ENCODE measurements around the gene VPS35L.
"Not testable (repeated sequence)": the region's sequence is repeated elsewhere in the genome, so short reads cannot be mapped to it uniquely, and the experiment has no call there.

Gene VPS35L

DNA sequence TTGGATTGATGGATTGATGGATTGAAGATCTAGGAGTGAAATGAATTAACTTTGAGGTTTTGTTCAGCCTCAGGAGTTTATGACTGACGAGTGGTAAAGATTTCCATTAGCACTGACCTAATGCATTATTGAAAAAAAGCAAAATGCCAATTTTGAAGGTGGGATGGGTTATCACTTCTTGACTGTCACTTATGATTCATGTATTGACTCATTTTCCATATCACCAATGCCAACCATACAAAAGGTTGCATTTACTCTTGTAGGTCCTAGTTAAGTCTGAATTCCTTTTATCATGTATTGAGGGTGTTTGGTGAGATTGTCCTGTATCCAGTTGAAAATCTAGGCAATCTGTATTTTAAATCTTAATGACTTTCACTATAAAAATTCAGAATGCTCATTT, 104.9 kb downstream of the VPS35L start:
- DNase-seq = no peak

DNA sequence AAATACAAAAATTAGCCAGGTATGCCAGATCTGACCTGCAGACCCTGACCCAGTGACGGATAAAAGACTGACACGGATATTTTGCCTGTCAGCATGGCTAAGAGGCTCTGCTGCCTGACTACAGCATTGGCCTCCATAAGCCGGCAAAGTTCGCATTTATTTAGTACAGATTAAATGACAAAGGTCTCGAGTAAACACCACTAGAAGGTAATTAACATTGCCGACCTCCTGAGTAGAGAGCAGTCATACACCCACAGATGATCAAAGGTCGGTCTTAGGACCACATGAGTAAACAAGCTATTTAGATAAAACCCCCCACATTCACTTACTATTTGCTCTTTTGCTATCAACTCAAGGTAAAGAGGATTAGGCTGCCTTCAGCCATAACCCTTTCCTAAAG, 106.8 kb downstream of the VPS35L start:
- no peak for DNase-seq

DNA sequence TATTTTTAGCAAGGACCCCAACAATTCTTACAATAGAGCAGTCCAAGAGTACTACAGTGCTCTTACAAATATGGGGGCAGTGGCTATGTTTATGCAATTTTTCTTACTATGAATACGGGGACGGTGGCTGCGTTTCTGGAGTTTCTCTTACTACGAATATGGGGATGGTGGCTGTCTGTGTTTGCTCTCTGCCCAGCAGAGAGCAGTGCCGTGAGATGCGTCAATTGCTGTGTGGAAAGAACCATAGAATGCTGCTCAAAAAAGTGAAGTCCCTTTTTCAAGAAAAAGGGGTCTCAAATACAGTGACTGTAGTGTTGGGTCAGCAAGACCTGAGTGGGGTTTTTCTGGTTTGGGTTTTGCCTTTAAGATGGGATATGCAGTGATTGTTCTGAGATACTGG, 108.7 kb downstream of the VPS35L start:
- no peak for DNase-seq

DNA sequence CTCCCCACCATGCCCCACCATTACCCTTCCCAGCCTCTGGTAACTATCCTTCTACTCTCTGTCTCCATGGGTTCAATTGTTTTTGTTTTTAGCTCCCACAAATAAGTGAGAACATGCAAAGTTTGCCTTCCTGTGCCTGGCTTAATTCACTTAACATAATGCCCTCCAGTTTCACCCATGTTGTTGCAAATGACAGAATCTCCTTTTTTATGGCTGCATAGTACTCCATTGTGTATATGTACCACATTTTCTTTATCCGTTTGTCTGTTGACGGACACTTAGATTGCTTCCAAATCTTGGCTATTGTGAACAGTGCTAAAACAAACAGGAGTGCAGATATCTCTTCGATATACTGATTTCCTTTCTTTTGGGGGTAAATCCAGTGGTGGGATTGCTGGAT, 109.8 kb downstream of the VPS35L start:
- not testable (repeated sequence) for DNase-seq

DNA sequence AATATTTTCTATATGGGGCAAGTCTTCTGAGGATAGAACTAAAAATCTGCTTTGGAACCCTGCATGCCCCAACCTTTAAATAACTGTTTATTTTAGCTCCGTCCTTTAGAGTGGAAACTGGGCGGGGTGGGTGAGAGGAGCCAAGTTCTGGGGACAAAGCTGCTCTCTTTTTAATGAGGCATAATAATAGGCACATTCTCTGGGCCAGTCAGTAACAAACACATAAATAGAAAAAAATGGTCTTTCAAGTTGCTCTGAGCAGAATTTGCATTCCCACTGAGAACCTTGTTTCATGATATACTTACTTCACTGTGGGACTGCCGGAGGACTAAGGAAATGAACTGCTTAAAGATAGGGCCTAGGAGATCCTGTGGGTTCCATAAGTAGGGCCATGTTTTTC, 111.0 kb downstream of the VPS35L start:
- no peak for DNase-seq

DNA sequence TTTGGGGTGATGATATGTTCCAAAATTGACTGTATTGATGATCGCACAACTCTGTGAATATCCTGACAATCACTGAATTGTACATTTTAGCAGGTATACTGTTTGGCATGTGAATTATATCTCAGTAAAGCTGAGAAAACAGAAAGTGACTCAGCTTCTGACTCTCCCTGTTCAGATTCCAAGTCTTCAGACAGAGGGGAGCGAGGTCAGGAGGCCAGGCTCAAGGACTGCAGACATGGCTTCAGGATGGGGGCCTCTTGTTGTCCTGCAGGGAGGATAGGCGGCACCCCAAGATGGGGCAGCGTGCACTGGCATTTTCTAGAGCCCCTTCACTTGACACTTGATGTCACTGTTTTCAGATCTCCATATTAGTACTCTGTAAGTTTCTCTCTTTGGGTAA, 116.9 kb downstream of the VPS35L start:
- DNase-seq = no peak

DNA sequence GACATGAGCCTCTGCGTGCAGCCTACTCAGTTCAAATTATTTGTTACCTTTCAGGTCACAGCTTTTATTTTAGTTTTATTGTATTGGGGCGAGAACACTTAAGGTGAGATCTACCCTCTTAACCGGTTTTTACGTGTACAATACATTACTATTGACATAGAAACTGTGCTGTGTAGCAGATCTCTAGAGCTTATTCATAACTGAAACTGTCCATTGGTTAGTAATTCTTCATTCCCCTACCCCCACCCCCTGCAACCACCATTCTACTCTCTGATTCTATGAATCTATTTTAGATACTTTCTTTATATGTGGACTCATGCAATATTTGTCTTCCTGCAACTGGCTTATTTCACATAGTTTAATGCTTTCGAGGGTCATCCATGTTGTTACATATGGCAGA, 119.0 kb downstream of the VPS35L start:
- DNase-seq = no peak

DNA sequence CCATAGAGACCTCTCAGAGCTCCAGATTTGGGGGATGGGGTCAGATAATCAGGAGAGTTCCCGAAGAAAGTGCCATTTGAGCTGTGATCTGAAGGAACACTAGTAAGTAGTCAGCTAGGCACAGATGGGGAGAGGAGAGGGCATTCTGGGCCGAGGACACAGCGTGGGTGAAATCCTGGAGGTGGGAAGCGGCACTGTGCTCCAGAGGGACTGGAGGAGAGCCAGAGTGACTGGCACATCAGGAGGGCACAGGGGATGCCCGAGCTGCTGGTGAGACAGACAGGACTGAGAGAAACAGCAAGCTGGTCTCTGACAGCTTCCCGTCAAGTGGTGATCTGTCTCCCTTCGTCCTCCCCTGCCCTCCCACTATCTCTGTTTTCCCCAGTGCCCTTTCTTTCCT, 121.9 kb downstream of the VPS35L start:
- no peak for DNase-seq

DNA sequence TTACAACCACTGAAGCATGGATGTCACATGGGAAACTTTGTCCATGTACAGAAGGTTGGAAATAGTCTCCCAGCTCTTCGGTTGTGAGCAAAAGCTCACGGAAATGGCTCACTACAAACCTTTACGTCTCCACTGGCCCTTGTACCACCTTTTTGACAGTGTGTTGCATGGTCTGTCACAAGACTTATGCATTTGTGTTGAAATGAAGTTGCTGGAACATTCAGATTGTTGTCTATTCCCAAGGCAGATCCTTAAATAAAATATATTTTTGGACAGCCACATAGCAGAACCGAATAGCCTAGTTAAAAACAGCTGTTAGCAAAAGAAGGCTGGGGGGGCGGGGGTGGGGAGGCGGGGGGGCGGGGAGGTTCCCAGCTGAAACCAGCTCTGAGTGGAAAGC, 123.3 kb downstream of the VPS35L start:
- DNase-seq = no peak

DNA sequence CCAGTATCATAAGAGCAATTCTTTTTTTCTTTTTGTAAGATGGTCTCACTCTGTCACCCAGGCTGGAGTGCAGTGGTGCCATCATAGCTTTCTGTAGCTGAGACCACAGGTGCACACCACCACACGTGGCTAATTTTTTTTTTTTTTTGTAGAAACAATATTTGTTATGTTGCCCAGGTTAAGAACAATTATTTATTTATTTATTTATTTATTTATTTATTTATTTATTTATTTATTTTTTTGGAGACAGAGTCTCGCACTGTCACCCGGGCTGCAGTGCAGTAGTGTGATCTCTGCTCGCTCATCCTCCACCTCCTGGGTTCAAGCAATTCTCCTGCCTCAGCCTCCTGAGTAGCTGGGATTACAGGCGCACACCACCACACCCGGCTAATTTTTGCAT, 123.8 kb downstream of the VPS35L start:
- not testable (repeated sequence) for DNase-seq

DNA sequence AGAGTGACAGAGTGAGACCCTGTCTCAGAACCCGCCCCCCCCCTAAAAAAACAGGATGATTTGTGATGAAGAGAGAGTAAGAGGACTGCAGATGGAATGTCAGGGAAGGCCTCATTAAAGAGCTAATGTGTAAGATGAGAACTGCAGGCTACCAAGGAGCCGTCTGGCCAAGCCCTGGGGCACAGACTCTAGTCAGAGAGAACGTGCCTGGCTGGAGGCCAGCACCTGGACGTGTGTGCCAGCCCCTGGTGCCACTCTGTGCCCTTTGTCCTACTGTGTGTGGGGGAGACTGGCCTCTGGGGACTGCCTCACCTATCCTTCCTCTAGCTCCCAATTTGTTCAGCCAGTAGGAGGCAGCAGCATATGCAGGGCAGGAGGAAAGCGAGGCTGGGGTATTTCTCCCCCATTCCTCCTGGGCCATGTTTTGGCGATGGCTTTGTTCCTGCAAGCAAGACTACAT, 125.4 kb downstream of the VPS35L start:
- DNase-seq = no peak

DNA sequence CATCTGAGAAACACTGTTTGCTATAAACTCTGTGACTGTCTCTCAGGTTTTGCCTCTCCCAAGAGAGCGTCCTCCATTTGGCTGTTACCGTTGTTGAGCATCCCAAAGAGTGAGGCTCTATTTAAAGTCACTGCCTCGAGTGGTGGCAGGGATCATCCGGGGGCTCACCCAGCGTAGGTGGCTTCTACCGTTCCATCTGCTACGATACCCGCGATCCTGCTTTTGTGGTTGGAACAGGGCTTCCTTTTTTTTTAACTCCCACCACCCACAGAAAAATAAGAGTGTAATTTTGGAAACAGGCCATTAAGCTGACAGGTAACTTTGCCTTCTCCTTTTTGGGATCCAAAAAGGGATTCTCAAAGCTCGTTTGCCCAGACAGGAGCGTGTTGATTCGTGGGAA, 126.1 kb downstream of the VPS35L start:
- DNase-seq = no peak

DNA sequence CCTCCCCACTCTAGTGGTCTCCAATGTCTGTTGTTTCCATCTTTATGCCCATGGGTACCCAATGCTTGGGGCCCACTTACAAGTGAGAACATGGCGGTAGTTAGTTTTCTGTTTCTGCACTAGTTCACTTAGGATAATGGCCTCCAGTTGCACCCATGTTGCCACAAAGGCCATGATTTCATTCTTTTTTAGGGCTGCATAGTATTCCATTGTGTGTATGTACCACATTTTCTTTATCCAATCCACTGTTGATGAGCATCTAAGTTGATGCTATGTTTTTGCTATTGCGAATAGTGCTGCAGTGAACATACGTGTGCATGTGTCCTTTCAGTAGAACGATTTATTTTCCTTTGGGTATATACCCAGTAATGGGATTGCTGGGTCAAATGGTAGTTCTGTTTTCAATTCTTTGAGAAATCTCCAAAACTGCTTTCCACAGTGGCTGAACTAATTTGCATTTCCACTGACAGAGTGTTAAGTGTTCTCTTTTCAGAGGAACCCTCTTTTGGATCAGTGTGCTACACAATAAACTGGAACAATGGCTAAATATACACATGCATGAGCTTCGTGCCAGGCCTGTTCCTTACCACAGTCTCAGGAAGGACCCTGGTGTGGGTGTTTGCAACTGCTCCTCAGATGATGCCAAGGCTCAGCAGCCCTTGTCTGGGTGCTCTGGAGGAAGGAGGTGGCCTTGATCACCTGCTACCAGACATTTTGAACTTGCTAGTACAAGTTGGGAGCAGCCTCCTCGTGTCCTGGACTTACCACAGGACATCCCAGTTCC, 128.1 kb downstream of the VPS35L start:
- DNase-seq = no peak

DNA sequence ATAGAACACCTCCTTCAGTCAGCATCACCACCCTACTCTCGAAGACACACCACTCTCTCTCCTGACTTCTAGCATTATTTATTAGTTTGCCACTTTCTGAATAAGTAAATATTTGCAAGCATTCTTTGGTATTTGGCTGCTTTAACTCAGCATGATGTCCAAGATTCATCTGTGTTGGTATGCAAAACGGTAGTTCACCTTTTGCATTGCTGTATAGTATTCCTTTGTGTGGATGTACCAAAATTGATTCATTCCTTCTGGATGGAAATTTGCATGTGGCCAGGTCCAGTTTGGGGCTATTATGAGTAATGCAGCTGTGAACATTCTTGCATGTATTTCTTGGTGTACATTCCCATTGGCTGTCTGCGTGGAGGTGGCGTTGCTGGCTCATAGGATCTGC, 129.7 kb downstream of the VPS35L start:
- DNase-seq = no peak

DNA sequence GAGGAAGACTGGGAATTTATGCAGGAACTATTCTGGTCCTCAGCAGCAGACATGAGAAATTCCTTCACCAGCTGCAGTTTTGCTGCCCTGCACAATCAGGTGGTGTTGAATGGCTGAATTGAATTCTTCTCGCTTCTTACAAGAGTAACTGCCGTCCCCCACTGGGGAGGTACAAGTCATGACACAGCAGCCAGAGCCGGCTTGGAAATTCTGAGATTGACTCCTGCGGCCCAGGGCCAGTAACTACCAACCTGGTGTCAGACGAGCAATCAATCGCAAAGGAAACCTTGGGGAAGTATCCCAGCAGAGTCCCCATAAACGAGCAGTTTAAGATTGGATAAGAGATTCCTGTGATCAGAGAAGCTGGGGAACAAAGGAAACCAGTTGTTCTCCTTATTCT, 131.8 kb downstream of the VPS35L start:
- no peak for DNase-seq

DNA sequence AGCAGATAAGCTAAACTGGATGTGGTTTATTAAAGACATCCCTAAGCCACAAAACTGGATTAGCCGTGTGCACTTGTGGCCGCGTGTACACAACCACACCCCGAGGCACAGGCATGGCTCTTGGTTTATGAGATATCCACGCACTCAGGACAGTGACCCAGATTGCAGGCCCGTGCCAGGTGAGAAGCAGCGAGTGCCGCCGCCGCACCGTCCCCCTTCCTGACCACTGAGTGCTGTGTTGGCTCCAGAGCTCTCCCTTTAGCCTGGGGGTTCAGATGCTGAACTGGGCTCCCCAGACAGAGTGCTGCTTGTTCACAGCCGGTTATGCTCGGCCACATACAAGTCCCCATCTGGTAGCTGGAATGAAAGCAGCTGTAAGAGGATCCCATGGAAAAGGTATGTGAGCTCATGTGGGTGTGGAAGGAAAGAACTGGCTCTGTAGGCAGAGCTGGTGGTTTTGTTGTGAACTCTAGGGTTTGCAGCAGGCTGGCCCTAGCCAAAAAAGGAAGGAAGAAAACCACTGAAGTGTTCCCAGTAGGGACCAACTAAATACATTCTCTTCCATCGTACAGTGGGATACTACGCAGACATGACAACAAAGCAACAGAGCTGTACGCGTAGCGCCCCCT, 133.0 kb downstream of the VPS35L start:
- no peak for DNase-seq

DNA sequence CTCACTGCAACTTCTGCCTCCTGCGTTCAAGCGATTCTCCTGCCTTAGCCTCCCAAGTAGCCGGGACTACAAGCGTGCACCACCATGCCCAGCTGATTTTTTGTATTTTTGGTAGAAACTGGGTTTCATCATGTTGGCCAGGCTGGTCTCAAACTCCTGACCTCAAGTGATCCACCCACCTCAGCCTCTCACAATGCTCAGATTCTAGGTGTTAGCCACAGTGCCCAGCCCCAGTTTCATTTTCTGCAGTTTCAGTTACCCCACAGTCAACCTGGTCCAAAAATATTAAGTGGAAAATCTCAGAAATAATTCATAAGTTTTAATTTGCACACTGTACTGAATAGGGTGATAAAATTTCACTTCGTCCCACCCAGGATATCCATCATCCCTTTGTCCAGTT, 133.8 kb downstream of the VPS35L start:
- DNase-seq = no peak

DNA sequence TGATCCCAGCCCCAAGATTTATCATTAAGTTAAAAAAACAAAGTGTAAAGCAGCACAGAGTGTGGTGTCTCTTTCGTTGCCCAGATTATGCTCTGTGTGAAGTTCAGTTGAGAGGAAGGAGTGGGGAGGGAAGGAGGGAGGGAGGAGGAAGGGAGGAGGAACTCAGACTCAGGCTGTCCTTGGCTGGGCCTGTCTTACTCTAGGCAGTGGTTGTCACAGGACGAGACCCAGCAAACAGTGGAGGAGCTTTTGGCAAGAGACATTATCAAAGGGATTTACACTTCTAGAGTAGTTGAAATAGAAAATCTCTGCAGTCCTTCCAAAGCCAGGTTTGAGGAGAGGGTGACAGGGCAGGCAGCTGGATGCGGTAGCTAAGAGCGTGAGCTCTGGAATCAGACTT, 134.7 kb downstream of the VPS35L start:
- DNase-seq = no peak

DNA sequence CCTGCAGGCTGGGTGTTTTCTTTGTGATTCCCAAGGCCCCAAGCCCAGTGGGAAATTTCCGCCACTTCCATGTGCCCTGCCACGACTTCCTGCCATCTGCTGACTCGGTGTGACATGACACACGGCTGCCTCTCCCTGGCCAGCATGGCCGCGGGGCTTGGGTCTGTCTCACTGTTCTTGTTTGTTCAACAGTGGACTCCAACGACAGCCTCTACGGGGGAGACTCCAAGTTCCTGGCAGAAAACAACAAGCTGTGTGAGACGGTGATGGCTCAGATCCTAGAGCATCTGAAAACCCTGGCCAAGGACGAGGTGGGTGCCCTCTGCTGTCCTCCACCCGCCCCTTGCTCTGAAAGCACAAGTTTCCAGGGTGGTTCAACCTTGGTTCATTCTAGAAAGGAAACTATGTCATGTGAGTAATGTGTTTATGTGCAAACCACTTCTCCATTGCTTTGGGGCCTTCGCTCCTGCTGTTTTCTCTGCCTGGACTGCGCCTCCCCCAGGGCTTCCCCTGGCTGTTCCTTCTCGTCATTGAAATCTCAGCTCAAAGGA, 135.7 kb downstream of the VPS35L start:
- DNase-seq = no peak

DNA sequence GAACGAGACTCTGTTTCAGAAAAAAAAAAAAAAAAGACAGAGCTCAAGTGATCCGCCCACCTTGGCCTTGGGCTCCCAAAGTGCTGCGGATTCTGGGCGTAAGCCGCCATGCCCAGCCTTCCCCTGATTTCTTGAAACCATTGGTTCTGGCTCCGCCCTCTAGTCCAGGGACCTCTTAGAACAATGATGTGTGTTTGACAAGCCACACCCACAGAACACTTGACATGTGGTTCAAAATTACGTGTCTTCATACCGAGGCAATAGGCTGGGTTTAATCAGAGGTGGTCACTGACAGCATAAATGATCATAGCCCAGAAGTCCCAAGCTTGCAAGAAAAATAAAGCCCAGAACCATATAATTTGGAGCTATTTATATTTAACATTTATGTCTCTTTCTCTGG, 139.5 kb downstream of the VPS35L start:
- no peak for DNase-seq

DNA sequence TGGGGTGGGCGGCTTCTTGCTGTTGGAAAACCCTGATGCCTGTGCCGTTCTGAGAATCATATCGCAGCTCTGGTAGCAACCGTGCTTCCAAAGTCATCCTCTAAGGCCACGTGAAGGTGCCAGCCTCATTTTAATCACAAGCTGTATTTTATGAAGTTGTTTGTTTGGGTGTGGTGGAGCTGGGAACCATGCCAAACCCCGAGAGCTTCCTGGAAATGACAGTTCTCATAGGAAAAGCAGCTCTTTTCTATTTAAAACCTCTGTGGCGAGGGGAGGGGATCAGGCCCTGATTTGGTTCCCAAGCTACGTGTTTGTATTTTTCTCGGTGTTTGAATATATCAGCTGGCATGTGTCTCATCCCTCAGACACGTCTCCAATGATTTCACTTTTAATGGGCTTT, 140.8 kb downstream of the VPS35L start:
- DNase-seq = no peak

DNA sequence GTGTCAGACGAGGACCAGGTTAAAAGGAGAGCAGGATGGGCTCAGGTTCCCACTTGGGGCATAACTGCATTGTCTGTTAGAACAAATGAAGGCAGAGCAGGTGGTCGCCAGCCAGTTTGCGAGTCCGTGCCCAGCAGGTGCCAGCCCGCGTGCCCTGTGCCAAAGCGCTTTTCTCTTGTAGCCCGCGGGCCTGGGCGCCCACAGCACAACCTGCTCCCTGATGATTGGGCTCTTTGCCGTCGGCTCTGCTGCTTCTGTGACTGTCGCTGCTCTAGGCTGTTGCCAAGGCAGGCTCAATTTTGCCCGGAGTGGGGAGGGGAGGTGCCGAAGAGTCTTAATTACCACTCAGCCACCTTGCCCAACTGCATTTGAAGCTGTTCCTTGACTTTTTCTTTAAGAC, 141.5 kb downstream of the VPS35L start:
- DNase-seq = no peak

DNA sequence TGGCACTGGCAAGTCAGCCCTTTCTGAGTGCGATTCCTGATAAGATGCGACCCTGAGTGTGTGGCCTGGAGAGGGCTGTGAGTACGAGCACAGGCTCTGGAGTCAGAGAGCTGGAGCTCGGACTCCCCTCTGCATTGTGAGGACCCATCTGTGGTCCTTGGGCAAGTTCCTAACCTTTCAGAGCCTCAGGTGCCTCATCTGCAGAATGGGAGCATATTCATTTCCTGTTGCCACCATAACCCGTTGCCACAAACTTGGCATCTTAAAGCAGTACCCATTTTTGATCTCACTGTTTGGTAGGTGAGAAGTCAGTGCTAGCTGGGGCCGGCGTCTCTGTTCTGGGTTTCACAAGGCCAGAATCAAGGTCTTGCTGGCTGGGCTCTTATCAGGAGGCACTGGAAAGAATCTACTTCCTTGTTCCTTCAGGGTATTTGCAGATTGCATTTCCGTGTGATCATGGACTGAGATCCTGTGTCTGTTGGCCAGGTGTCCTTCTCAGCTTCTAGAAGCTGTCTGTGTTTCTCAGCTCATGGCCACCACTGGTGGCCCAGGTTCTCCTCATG, 142.3 kb downstream of the VPS35L start:
- DNase-seq = no peak
